ENCODE results near the gene ANKRD13D. TPM values are rescaled to one million over a fixed set of nuclear protein-coding genes. Genes with fewer than 3 reads are reported as not detected.
A peak's percentile ranks its signal among the peaks of the same experiment; 100 is the strongest.

The ANKRD13D gene
- total RNA-seq, 1 donor from 2014 or later: 54.7 TPM

GRCh38 chr11:67280341-67280787 is 8.7 kb upstream of the ANKRD13D start:
- Histone ChIP-seq H3K4me3 (no peak overlapping the region), H3K27ac (peak overlapping the region; percentile 28 to 41), H3K27me3 (no peaks in the 10 kb centered on the region), H3K36me3 (peaks cover 64 to 69% of the 10 kb centered on the region in 2 donors), H3K4me1 (peaks cover 18 to 25% of the 10 kb centered on the region in 2 donors), H3K9me3 (no peaks in the 10 kb centered on the region)
- TF ChIP-seq CTCF (IDR thresholded peaks at IDR 0.05): no peak
- DNase-seq (ENCODE audit: low spot score in 2 of 2): no peak
- intact Hi-C loops (cut with DNase I): no loop called here

GRCh38 chr11:67280788-67281551 is 8.1 kb upstream of the ANKRD13D start:
- no peak for TF ChIP-seq CTCF (IDR thresholded peaks at IDR 0.05)
- H3K27me3 ChIP-seq: no peaks in the 10 kb centered on the region
- no peak for DNase-seq (ENCODE audit: low spot score in 2 of 2)
- no peaks in the 10 kb centered on the region for H3K9me3 ChIP-seq
- H3K27ac ChIP-seq: peak overlapping the region; percentile 28 to 41
- intact Hi-C loops (cut with DNase I): no loop called here
- peaks cover 18 to 19% of the 10 kb centered on the region in 2 donors for H3K4me1 ChIP-seq
- no peak overlapping the region for H3K4me3 ChIP-seq
- peaks cover 70 to 75% of the 10 kb centered on the region in 2 donors for H3K36me3 ChIP-seq

GRCh38 chr11:67281552-67282150 is 7.5 kb upstream of the ANKRD13D start:
- no peak for TF ChIP-seq CTCF (IDR thresholded peaks at IDR 0.05)
- Histone ChIP-seq H3K9me3 (no peaks in the 10 kb centered on the region), H3K4me3 (no peak overlapping the region), H3K27ac (peak overlapping the region in 1 of 2 donors; percentile 41), H3K4me1 (peaks cover 14 to 16% of the 10 kb centered on the region in 2 donors), H3K27me3 (no peaks in the 10 kb centered on the region), H3K36me3 (peaks cover 71 to 80% of the 10 kb centered on the region in 2 donors)
- intact Hi-C loops (cut with DNase I): no loop called here
- DNase-seq (ENCODE audit: low spot score in 2 of 2): no peak

GRCh38 chr11:67282155-67282875 is 6.8 kb upstream of the ANKRD13D start:
- H3K4me3 ChIP-seq: no peak overlapping the region
- TF ChIP-seq CTCF (IDR thresholded peaks at IDR 0.05): no peak
- H3K4me1 ChIP-seq: peaks cover 7 to 12% of the 10 kb centered on the region in 2 donors
- peak overlapping the region; percentile 23 to 42 for H3K27ac ChIP-seq
- H3K36me3 ChIP-seq: peaks cover 71 to 84% of the 10 kb centered on the region in 2 donors
- DNase-seq (ENCODE audit: low spot score in 2 of 2): no peak
- no peaks in the 10 kb centered on the region for H3K9me3 ChIP-seq
- H3K27me3 ChIP-seq: no peaks in the 10 kb centered on the region
- intact Hi-C loops (cut with DNase I): no loop called here

- no peak overlapping the region for H3K4me3 ChIP-seq
- no peaks in the 10 kb centered on the region for H3K9me3 ChIP-seq
- H3K27me3 ChIP-seq: no peaks in the 10 kb centered on the region
- TF ChIP-seq CTCF (IDR thresholded peaks at IDR 0.05): no peak
- peaks cover 71 to 84% of the 10 kb centered on the region in 2 donors for H3K36me3 ChIP-seq
- intact Hi-C loops (cut with DNase I): no loop called here
- H3K27ac ChIP-seq: peak overlapping the region; percentile 23 to 42
- no peak for DNase-seq (ENCODE audit: low spot score in 2 of 2)
- H3K4me1 ChIP-seq: peaks cover 8 to 13% of the 10 kb centered on the region in 2 donors
Measured at GRCh38 chr11:67282876-67283371, 6.2 kb upstream of the ANKRD13D start.

Data from ascending aorta (tissue), 2 donors.